Measurements from ENCODE around the gene TMEM234. TPM values are rescaled to one million over a fixed set of nuclear protein-coding genes. Genes with fewer than 3 reads are reported as not detected.
A peak's percentile ranks its signal among the peaks of the same experiment; 100 is the strongest.

Gene TMEM234
- total RNA-seq, 1 donor from 2014 or later, result 22.5 TPM

DNA sequence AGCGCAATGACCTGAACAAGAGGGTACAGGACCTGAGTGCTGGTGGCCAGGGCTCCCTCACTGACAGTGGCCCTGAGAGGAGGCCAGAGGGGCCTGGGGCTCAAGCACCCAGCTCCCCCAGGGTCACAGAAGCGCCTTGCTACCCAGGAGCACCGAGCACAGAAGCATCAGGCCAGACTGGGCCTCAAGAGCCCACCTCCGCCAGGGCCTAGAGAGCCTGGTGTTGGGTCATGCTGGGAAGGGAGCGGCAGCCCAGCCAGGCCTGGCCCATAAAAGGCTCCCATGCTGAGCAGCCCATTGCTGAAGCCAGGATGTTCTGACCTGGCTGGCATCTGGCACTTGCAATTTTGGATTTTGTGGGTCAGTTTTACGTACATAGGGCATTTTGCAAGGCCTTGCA lies 27.2 kb downstream of the TMEM234 start:
- Mint-ChIP-seq H3K4me1 (peaks cover 23% of the 10 kb centered on the region), H3K27ac (ENCODE audit: unreplicated experiment) (no peak overlapping the region), H3K27me3 (ENCODE audit: low read depth) (no peaks in the 10 kb centered on the region), H3K36me3 (ENCODE audit: low read depth) (peaks cover 29% of the 10 kb centered on the region), H3K9me3 (no peaks in the 10 kb centered on the region), H3K4me3 (no peak overlapping the region)
- DNase-seq (ENCODE audit: low read depth, low spot score), result no peak
- TF ChIP-seq, protein P1, sequence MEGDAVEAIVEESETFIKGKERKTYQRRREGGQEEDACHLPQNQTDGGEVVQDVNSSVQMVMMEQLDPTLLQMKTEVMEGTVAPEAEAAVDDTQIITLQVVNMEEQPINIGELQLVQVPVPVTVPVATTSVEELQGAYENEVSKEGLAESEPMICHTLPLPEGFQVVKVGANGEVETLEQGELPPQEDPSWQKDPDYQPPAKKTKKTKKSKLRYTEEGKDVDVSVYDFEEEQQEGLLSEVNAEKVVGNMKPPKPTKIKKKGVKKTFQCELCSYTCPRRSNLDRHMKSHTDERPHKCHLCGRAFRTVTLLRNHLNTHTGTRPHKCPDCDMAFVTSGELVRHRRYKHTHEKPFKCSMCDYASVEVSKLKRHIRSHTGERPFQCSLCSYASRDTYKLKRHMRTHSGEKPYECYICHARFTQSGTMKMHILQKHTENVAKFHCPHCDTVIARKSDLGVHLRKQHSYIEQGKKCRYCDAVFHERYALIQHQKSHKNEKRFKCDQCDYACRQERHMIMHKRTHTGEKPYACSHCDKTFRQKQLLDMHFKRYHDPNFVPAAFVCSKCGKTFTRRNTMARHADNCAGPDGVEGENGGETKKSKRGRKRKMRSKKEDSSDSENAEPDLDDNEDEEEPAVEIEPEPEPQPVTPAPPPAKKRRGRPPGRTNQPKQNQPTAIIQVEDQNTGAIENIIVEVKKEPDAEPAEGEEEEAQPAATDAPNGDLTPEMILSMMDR (conservative IDR thresholded peaks at IDR 0.05), result no peak

DNA sequence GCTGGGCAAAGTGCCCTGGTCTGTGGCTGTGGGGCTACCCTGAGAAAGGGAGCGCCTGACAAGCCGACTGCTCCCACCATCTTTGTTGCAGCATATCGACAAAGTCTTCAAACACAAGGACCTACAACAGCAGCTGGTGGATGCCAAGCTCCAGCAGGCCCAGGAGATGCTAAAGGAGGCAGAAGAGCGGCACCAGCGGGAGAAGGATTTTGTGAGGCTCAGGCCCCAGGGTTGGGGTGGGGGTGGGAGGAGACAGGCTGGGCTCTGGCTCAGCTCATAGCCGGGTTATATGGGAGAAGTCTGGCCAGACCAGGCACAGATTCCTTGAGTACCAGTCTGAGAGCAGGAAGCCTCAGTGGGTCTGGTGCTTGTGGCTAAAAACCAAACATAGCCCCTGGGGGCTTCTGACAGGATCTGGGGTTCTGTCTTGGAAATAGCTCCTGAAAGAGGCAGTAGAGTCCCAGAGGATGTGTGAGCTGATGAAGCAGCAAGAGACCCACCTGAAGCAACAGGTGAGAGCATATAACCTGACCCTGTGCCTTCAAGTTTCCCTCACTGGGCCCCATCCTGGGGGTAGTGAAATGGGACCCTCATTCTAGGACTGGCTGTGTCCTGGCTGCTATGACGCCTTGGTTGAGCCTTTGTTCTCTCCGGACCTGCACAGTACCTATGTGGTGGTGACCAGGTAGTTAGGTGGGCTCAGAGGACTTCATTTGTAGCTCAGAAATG lies 29.8 kb downstream of the TMEM234 start:
- no peaks in the 10 kb centered on the region for H3K9me3 Mint-ChIP-seq
- peaks cover 34% of the 10 kb centered on the region for H3K36me3 Mint-ChIP-seq (ENCODE audit: low read depth)
- peaks cover 5% of the 10 kb centered on the region for H3K4me1 Mint-ChIP-seq
- TF ChIP-seq, protein P1 (conservative IDR thresholded peaks at IDR 0.05), result no peak
- H3K27ac Mint-ChIP-seq (ENCODE audit: unreplicated experiment), result no peak overlapping the region
- H3K4me3 Mint-ChIP-seq, result no peak overlapping the region
- H3K27me3 Mint-ChIP-seq (ENCODE audit: low read depth), result no peaks in the 10 kb centered on the region
- no peak for DNase-seq (ENCODE audit: low read depth, low spot score)

DNA sequence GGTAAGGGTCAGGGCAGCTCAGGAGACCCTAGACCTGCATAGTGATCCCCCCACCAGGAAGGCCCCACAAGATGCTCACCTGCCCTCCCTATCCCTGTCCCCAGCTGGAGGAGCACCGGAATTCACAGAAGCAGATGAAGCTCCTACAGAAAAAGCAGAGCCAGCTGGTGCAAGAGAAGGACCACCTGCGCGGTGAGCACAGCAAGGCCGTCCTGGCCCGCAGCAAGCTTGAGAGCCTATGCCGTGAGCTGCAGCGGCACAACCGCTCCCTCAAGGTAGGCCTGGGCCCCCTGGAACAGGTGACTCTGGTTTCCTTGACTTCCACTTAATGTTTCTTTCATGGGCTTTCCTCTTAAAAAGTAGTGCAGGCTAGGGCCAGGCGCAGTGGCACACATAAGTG lies 34.3 kb downstream of the TMEM234 start:
- no peak overlapping the region for H3K4me3 Mint-ChIP-seq
- H3K27ac Mint-ChIP-seq (ENCODE audit: unreplicated experiment), result no peak overlapping the region
- peaks cover 19% of the 10 kb centered on the region for H3K4me1 Mint-ChIP-seq
- TF ChIP-seq, protein P1 (conservative IDR thresholded peaks at IDR 0.05), result no peak
- peaks cover 33% of the 10 kb centered on the region for H3K36me3 Mint-ChIP-seq (ENCODE audit: low read depth)
- no peak for DNase-seq (ENCODE audit: low read depth, low spot score)
- no peaks in the 10 kb centered on the region for H3K27me3 Mint-ChIP-seq (ENCODE audit: low read depth)
- H3K9me3 Mint-ChIP-seq, result no peaks in the 10 kb centered on the region

DNA sequence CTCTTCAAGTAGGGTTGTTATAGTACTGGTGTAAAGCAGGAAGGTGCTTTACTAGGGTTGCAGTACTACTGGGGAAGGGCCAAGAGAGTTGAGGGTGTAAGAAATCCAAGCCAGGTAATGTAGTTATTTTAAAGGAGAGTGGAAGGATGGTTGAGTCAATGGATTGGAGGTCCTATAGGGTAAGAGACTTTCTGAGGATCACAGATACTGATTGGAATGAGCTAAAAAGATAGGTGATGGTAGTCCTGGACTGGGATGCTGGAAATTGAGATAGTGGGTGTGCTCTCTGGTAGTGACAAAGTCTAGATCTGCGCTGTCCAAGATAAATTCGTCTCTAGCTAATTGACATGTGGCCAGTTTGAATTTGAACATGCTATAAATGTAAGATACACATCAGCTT lies 35.7 kb downstream of the TMEM234 start:
- peaks cover 22% of the 10 kb centered on the region for H3K4me1 Mint-ChIP-seq
- H3K27me3 Mint-ChIP-seq (ENCODE audit: low read depth), result no peaks in the 10 kb centered on the region
- TF ChIP-seq, protein P1 (conservative IDR thresholded peaks at IDR 0.05), result no peak
- no peak for DNase-seq (ENCODE audit: low read depth, low spot score)
- H3K36me3 Mint-ChIP-seq (ENCODE audit: low read depth), result peaks cover 31% of the 10 kb centered on the region
- peak overlapping the region; percentile 35 for H3K4me3 Mint-ChIP-seq
- H3K27ac Mint-ChIP-seq (ENCODE audit: unreplicated experiment), result no peak overlapping the region
- H3K9me3 Mint-ChIP-seq, result no peaks in the 10 kb centered on the region

DNA sequence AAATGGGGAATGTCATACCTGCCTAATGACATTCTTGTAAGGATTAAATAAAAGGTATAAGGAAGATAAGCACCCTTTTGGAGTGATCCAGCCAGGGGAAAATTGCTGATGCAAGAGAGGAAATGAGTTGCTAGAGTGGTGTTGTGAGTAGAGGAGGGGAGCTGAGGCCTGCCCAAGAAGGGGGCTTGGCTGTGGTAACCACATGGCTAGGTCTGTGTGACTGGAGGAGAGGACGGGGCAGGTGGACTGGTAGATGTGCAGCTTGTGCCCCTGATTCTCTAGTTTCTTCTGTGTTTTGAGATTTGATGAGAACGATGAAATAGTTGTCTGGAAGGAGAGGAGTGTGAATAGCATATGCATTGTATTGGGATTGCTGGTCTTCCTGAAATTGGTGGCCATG lies 36.1 kb downstream of the TMEM234 start:
- H3K4me3 Mint-ChIP-seq, result peak overlapping the region; percentile 35
- DNase-seq (ENCODE audit: low read depth, low spot score), result no peak
- no peaks in the 10 kb centered on the region for H3K27me3 Mint-ChIP-seq (ENCODE audit: low read depth)
- no peaks in the 10 kb centered on the region for H3K9me3 Mint-ChIP-seq
- peak overlapping the region; percentile 45 for H3K27ac Mint-ChIP-seq (ENCODE audit: unreplicated experiment)
- H3K4me1 Mint-ChIP-seq, result peaks cover 26% of the 10 kb centered on the region
- peaks cover 29% of the 10 kb centered on the region for H3K36me3 Mint-ChIP-seq (ENCODE audit: low read depth)
- TF ChIP-seq, protein P1 (conservative IDR thresholded peaks at IDR 0.05), result no peak
